ENCODE results near the gene FAM25G.
"Not testable (repeated sequence)": the region's sequence is repeated elsewhere in the genome, so short reads cannot be mapped to it uniquely, and the experiment has no call there.

Gene FAM25G

DNA sequence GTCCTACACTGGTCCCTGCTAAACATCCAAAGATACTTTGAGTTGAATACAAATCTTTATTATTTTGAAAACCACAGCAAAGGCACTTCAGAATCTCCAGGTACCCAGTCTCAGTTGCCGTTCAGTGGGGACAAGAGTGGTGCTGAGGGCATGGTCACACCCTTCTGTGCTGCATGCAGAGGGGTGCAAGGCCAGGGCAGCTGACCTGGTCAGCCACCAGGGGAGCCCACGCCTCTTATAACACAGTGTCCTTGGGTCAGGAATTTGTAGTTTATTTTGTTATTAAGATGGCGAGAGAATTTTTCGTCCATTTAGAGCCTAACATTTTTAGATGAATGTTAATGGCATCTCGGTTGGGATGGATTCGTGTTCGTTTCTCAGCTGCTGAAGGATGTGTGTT lies 23.5 kb downstream of the FAM25G start:
- not testable (repeated sequence) for DNase-seq (ENCODE audit: low read depth); H3K4me3 ChIP-seq (ENCODE audit: low read length)

DNA sequence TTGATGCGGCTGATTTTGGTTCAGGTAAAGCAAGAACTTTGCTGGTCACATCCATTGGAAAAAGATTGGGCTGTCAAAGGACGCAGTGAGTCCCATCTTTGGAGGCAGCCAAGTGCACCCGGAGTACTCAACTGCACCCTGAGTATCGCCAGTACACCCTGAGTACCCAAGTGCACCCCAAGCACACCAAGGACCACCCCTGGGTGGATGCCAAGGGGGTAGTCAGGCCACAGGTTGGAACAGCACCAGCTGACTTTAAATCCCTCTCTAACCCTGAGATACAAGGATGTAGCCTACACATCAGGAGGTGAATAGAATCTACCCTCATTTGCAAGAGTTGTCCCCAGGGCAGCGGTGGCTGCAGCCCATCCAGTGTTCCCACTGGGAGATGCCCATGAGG lies 24.0 kb downstream of the FAM25G start:
- not testable (repeated sequence) for DNase-seq (ENCODE audit: low read depth)

GRCh38 chr10:47465216-47465917 lies 26.1 kb downstream of the FAM25G start:
- not testable (repeated sequence) for H3K4me3 ChIP-seq (ENCODE audit: low read length); DNase-seq (ENCODE audit: low read depth)

More for the DNA sequence above, 24.0 kb downstream of the FAM25G start:
- H3K4me3 ChIP-seq (ENCODE audit: low read length) = not testable (repeated sequence)

DNA sequence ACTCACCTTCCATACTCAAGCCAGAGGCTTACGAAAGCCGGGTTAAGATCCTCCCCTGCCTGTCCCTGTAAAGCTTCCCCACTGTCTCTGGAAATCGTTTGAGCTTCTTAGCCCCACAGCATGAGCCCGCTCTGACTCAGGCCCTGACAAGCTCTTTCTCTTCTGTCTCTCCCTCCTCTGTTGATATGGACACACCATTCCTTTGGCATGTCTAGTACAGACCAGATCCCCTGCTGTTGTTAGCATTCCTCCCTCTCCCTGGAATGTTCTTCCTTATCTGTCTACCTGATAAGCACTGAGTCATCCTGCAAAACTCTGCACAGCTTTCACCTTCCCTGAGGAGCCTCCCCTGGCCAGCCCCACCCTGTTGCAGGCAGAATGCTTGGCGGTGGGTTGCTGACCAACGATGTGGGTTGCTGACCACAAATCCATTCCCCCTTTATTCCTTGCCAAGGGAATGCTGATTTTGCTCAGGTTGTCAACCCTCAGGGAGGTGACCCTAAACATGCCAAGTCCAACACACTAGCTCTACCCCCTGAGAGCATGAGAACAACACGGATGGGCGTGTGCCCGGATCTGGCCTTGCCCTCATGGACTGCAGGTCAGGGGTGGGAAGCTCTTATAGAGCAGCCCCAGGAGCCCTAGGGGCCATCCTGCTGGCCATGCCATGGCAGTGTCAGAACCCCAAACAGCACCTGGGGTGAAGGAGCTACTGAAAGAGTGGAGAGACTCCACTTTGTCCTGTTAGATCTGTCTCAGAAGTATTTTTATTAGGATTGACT lies 28.7 kb downstream of the FAM25G start:
- H3K4me3 ChIP-seq (ENCODE audit: low read length); DNase-seq (ENCODE audit: low read depth): not testable (repeated sequence)

DNA sequence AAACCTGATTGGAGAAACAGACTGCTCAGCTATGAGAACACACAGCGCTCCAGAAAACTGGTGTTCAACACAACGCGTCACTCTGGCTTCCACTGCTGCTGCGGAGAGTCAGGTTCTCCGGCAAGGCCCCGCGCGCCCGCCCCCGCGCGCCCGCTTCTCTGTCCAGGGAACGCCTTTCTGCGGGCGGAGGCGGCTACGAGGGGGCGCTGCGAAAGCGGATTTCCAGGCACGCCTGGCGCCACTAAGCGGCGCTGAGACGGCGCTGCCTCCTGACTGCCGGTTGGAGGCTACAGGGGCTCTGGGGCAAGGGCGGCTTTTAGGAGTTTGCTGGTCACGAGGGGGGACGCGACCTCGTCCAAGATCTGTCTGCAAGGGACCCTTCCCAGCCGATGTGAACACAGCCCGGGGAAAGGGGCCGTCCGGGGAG lies 30.2 kb downstream of the FAM25G start:
- H3K4me3 ChIP-seq (ENCODE audit: low read length) = peak overlapping the region; percentile 8
- peak; percentile 73 for DNase-seq (ENCODE audit: low read depth)

- no peak for TF ChIP-seq CTCF (IDR thresholded peaks at IDR 0.05; ENCODE audit: insufficient read depth, low read depth, low read length, missing control alignments)
- no peak overlapping the region for H3K4me3 ChIP-seq (ENCODE audit: low read length)
Observed at GRCh38 chr10:47458466-47459154, 32.9 kb downstream of the FAM25G start.

GRCh38 chr10:47457826-47458225 lies 33.7 kb downstream of the FAM25G start:
- no peak overlapping the region for H3K4me3 ChIP-seq (ENCODE audit: low read length)
- no peak for DNase-seq (ENCODE audit: low read depth)

More at GRCh38 chr10:47458466-47459154, 32.9 kb downstream of the FAM25G start:
- peak; percentile 71 for DNase-seq (ENCODE audit: low read depth)

DNA sequence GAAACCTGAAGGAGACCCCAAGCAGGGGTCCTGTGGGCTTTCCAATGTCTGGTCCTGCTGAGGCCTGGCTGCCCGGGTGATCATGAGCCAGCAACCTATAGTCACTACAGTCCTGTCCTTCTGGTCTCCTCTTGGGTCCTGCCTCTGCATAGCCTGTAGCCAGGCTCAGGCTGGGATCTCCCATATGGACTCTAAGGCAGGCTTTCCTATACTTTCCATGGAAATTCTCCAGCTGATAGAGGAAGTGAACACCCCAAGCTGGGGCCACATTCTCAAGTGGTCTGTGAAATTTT lies 34.0 kb downstream of the FAM25G start:
- no peak for TF ChIP-seq CTCF (IDR thresholded peaks at IDR 0.05; ENCODE audit: insufficient read depth, low read depth, low read length, missing control alignments)
- no peak for DNase-seq (ENCODE audit: low read depth)
- H3K4me3 ChIP-seq (ENCODE audit: low read length) = no peak overlapping the region

More at GRCh38 chr10:47457826-47458225, 33.7 kb downstream of the FAM25G start:
- no peak for TF ChIP-seq CTCF (IDR thresholded peaks at IDR 0.05; ENCODE audit: insufficient read depth, low read depth, low read length, missing control alignments)

DNA sequence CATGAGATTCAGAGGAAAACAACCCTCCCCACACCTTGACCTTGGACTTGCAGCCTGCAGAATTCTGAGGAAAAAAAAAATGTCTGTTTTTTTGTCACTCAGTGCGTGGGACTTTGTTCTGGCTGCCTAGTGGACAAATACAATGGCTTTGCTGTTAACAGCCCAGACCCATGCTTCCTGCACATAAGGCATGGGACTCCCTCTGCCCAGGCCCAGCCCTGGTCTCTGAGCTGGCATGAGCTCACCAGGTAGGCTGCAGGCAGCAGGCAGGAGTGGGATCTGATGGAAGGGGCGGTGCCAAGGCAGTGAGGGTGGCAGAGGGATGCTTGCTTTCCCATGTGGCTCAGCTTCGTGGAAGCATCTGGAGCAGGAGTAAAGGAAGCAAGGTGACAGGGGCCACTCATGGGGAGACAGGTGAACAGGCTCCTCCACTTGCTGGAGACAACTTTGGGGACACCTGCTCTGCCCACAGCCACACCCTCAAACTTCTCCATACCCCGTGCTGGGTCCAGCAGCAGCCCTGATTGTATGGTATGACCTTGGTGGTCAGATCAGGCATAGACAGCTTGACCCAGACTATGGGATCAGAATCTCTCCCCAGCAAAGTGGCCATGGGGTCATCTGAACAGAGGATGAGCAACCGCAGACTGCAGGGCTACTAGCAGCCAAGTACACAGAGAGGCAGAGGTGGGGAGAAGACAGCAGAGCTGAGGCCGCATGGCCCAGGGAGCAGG lies 34.5 kb downstream of the FAM25G start:
- no peak for DNase-seq (ENCODE audit: low read depth)

More for the DNA sequence above, 34.5 kb downstream of the FAM25G start:
- no peak for TF ChIP-seq CTCF (IDR thresholded peaks at IDR 0.05; ENCODE audit: insufficient read depth, low read depth, low read length, missing control alignments)
- H3K4me3 ChIP-seq (ENCODE audit: low read length) = no peak overlapping the region

Data from epithelial cell of esophagus (primary cell).